Duodenal mucosa (tissue), 2 donors: ENCODE measurements around the gene SLC3A2.
"Not testable (repeated sequence)": the region's sequence is repeated elsewhere in the genome, so short reads cannot be mapped to it uniquely, and the experiment has no call there.

Source experiments
- H3K27ac ChIP-seq: one replicate; pipeline ENCODE4 v1.7.0; 2013; ENCODE audit warnings: low read depth, low read length
- H3K27me3 ChIP-seq, 2 donors: one replicate each; pipeline ENCODE4 v1.7.0; 2013; ENCODE audit warnings: low read length in 2 of 2, control low read depth in 1 of 2; ENCODE audit not compliant: insufficient read depth in 2 of 2, control insufficient read depth in 1 of 2
- H3K36me3 ChIP-seq, 2 donors: one replicate each; pipeline ENCODE4 v1.7.0; 2013; ENCODE audit warnings: low read length in 2 of 2, control low read depth in 1 of 2; ENCODE audit not compliant: insufficient read depth in 2 of 2, control insufficient read depth in 1 of 2
- H3K4me1 ChIP-seq, 2 donors: one replicate each; pipeline ENCODE4 v1.7.0; 2013; ENCODE audit warnings: low read length in 2 of 2, control low read depth in 1 of 2; ENCODE audit not compliant: insufficient read depth in 2 of 2, control insufficient read depth in 1 of 2
- H3K4me3 ChIP-seq, 2 donors: one replicate each; pipeline ENCODE4 v1.7.0; 2013; ENCODE audit warnings: low read length in 2 of 2, low read depth in 1 of 2
- H3K9ac ChIP-seq, 2 donors: one replicate each; pipeline ENCODE4 v1.7.0; 2013; ENCODE audit warnings: low read length in 2 of 2, low read depth in 1 of 2
- H3K9me3 ChIP-seq, 2 donors: one replicate each; pipeline ENCODE4 v1.7.0; 2013; ENCODE audit warnings: low read length in 2 of 2, control low read depth in 1 of 2; ENCODE audit not compliant: control insufficient read depth in 1 of 2

The SLC3A2 gene

GRCh38 chr11:62880803-62881578 lies at the start of gene SLC3A2:
SLC3A2 (plus strand) TSS chr11:62880896; CDS start chr11:62881024, 128 bp downstream.
- peak within 1 kb of the TSS; percentile 93 to 99 for H3K4me3 ChIP-seq
- H3K36me3 ChIP-seq: peaks cover 29 to 37% of the 10 kb centered on the region in 2 donors
- peak within 1 kb of the TSS; percentile 100 for H3K9ac ChIP-seq
- no peaks in the 10 kb centered on the region for H3K9me3 ChIP-seq
- H3K27ac ChIP-seq: peak within 1 kb of the TSS; percentile 100
- no peaks in the 10 kb centered on the region for H3K27me3 ChIP-seq
- H3K4me1 ChIP-seq: peaks cover 35 to 42% of the 10 kb centered on the region in 2 donors

- H3K36me3 ChIP-seq: peaks cover 18 to 43% of the 10 kb centered on the region in 2 donors
Observed at GRCh38 chr11:62830904-62831519, 49.7 kb upstream of the SLC3A2 start.

GRCh38 chr11:62831520-62832335 lies 49.0 kb upstream of the SLC3A2 start, which contains the start of gene STX5:
STX5 (minus strand) TSS chr11:62832051; CDS start chr11:62831243, 808 bp downstream.
- Histone ChIP-seq H3K9me3 (no peaks in the 10 kb centered on the region), H3K4me3 (peak within 1 kb of the TSS; percentile 84 to 93), H3K4me1 (peaks cover 15 to 34% of the 10 kb centered on the region in 2 donors), H3K9ac (peak within 1 kb of the TSS; percentile 89 to 94), H3K27me3 (no peaks in the 10 kb centered on the region), H3K27ac (peak within 1 kb of the TSS; percentile 97), H3K36me3 (peaks cover 18 to 46% of the 10 kb centered on the region in 2 donors)

More at GRCh38 chr11:62830904-62831519, 49.7 kb upstream of the SLC3A2 start:
- H3K4me1 ChIP-seq: peaks cover 15 to 34% of the 10 kb centered on the region in 2 donors
- peak overlapping the region; percentile 97 for H3K27ac ChIP-seq
- H3K4me3 ChIP-seq: peak overlapping the region; percentile 84 to 93
- no peaks in the 10 kb centered on the region for H3K27me3 ChIP-seq
- H3K9ac ChIP-seq: peak overlapping the region; percentile 59 to 94
- no peaks in the 10 kb centered on the region for H3K9me3 ChIP-seq

- H3K36me3 ChIP-seq: peaks cover 9 to 43% of the 10 kb centered on the region in 2 donors
- H3K9ac ChIP-seq: peak within 1 kb of the TSS; percentile 89 to 94
- no peaks in the 10 kb centered on the region for H3K9me3 ChIP-seq
- peak within 1 kb of the TSS; percentile 84 to 93 for H3K4me3 ChIP-seq
- H3K4me1 ChIP-seq: peaks cover 15 to 34% of the 10 kb centered on the region in 2 donors
- peak within 1 kb of the TSS; percentile 97 for H3K27ac ChIP-seq
- no peaks in the 10 kb centered on the region for H3K27me3 ChIP-seq
Observed at GRCh38 chr11:62832336-62833234, 48.1 kb upstream of the SLC3A2 start, which contains the start of gene TEX54. TEX54 (minus strand) TSS chr11:62832841.

- Histone ChIP-seq H3K4me3 (no peak overlapping the region), H3K9ac (no peak overlapping the region), H3K9me3 (no peaks in the 10 kb centered on the region), H3K36me3 (peaks cover 6 to 37% of the 10 kb centered on the region in 2 donors), H3K27me3 (no peaks in the 10 kb centered on the region), H3K27ac (no peak overlapping the region), H3K4me1 (peaks cover 17 to 37% of the 10 kb centered on the region in 2 donors)
Observed at GRCh38 chr11:62835336-62835735, 45.4 kb upstream of the SLC3A2 start.

DNA sequence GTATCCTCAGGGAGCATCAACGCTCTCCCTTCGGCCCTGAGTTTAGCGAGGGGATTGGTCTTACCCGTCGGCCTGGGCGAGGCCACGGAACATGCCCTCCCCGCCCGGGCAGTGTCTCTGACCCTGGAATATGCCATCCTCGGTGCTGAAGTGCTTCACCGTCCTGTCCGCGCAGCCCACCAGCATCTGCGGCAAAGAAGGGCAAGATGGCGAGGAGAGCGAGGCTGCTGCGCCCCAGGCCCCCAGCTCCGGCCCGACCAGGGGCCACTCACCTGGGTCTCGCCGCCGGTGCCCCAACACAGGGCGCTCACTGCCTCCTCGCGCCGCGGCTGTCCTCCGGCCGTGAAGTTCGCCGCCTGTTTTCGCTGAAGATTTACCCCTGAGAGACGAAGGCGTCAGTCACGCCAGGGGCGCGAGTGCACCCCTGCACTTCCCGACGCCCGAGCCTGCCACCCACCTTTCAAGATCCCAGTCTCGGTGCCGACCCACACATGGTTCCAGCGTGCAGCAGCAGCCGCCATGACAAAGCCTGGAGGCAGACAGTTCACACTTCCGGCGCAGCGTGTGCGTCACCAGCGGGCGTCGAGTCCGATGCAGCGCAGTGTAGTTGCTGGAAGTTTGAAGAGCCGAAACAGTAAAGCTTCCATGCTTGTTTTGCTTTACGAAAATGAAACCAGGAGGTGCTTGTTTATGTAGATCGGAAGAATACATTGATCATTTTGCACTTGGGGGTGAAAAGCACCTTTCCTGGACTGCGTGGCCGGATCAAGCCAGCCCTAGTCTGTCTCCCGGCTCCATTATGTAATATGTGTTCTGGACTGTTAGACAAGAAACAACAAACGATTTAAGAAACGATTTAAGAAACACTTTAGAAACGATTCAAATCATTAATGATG lies 41.4 kb upstream of the SLC3A2 start, which contains the start of gene WDR74:
TSS of gene WDR74 (minus strand) at position 541 of the 896 bp plus-strand sequence. CDS start at position 521, 20 bp downstream.
- Histone ChIP-seq H3K27me3 (no peaks in the 10 kb centered on the region), H3K4me3 (peak within 1 kb of the TSS; percentile 97 to 99), H3K36me3 (peaks cover 2 to 29% of the 10 kb centered on the region in 2 donors), H3K4me1 (peaks cover 13 to 23% of the 10 kb centered on the region in 2 donors), H3K9me3 (no peaks in the 10 kb centered on the region), H3K9ac (peak within 1 kb of the TSS; percentile 89 to 92), H3K27ac (peak within 1 kb of the TSS; percentile 94)

DNA sequence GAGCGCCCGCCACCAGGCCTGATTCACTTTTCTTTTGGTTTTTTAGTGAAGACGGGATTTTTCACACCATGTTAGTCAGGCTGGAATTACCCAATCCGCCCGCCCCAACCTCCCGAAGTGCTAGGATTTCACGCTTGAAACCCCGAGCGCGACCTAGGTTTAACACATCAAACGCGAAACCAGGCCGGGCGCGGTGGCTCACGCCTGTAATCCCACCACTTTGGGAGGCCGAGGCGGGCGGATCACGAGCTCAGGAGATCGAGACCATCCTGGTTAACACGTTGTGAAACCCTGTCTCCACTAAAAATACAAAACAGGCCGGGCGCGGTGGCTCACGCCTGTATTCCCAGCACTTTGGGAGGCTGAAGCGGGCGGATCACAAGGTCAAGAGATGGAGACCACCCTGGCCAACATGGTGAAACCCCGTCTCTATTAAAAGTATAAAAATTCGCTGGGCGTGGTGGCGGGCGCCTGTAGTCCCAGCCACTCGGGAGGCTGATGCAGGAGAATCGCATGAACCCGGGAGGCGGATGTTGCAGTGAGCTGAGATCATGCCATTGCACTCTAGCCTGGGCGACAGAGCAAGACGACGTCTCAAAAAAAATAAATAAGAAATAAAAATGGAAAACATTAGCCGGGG lies 39.9 kb upstream of the SLC3A2 start:
- H3K27me3 ChIP-seq, H3K9me3 ChIP-seq: not testable (repeated sequence)
- peak overlapping the region; percentile 94 for H3K27ac ChIP-seq
- peak overlapping the region; percentile 89 to 92 for H3K9ac ChIP-seq
- H3K36me3 ChIP-seq: peaks cover 0 to 15% of the 10 kb centered on the region in 2 donors
- H3K4me1 ChIP-seq: peaks cover 13 to 23% of the 10 kb centered on the region in 2 donors
- H3K4me3 ChIP-seq: peak overlapping the region; percentile 97 to 99
